Medulla oblongata (tissue), 1 donor: ENCODE measurements around the gene LRTM2.
A peak's percentile ranks its signal among the peaks of the same experiment; 100 is the strongest.

Experiments
- DNase-seq: peaks from one replicate; pipeline ENCODE4 v3.0.0-alpha.2; 2015; ENCODE audit errors: extremely low spot score

Gene LRTM2

GRCh38 chr12:1797991-1798640 lies 22.2 kb upstream of the LRTM2 start:
- DNase-seq: no peak

- DNase-seq: no peak
These were observed 21.7 kb upstream of the LRTM2 start for GRCh38 chr12:1798641-1799020.

GRCh38 chr12:1799051-1799881 lies 21.1 kb upstream of the LRTM2 start:
- DNase-seq: no peak

GRCh38 chr12:1799882-1800400 lies 20.4 kb upstream of the LRTM2 start:
- DNase-seq: no peak

- peak; percentile 76 for DNase-seq
These were observed 19.7 kb upstream of the LRTM2 start for GRCh38 chr12:1800401-1801302.

GRCh38 chr12:1801303-1801975 lies 18.9 kb upstream of the LRTM2 start:
- DNase-seq: no peak

GRCh38 chr12:1803736-1804135 lies 16.6 kb upstream of the LRTM2 start:
- no peak for DNase-seq

- peak; percentile 94 for DNase-seq
These were observed 15.6 kb upstream of the LRTM2 start for GRCh38 chr12:1804545-1805332.

- DNase-seq: no peak
These were observed 14.8 kb upstream of the LRTM2 start for GRCh38 chr12:1805441-1806081.

- DNase-seq: no peak
These were observed 13.9 kb upstream of the LRTM2 start for GRCh38 chr12:1806301-1807086.

- DNase-seq: no peak
These were observed 13.1 kb upstream of the LRTM2 start for GRCh38 chr12:1807087-1807860.

- no peak for DNase-seq
These were observed 12.1 kb upstream of the LRTM2 start for GRCh38 chr12:1808036-1808797.

GRCh38 chr12:1808798-1809480 lies 11.4 kb upstream of the LRTM2 start:
- DNase-seq: no peak

- no peak for DNase-seq
These were observed 10.7 kb upstream of the LRTM2 start for GRCh38 chr12:1809591-1810190.

GRCh38 chr12:1810201-1810930 lies 10.0 kb upstream of the LRTM2 start:
- DNase-seq: no peak

GRCh38 chr12:1810931-1811280 lies 9.5 kb upstream of the LRTM2 start:
- no peak for DNase-seq
